ENCODE measurements around the gene VAV2.

The VAV2 gene

GRCh38 chr9:133728856-133729616 is 263.1 kb downstream of the VAV2 start:
- no peak for DNase-seq (ENCODE audit: low read depth in 2 of 2)

- no peak for DNase-seq (ENCODE audit: low read depth in 2 of 2)
Measured at GRCh38 chr9:133727876-133728441, 264.2 kb downstream of the VAV2 start.

- DNase-seq (ENCODE audit: low read depth in 2 of 2), result no peak
Measured at GRCh38 chr9:133727277-133727875, 264.7 kb downstream of the VAV2 start.

DNA sequence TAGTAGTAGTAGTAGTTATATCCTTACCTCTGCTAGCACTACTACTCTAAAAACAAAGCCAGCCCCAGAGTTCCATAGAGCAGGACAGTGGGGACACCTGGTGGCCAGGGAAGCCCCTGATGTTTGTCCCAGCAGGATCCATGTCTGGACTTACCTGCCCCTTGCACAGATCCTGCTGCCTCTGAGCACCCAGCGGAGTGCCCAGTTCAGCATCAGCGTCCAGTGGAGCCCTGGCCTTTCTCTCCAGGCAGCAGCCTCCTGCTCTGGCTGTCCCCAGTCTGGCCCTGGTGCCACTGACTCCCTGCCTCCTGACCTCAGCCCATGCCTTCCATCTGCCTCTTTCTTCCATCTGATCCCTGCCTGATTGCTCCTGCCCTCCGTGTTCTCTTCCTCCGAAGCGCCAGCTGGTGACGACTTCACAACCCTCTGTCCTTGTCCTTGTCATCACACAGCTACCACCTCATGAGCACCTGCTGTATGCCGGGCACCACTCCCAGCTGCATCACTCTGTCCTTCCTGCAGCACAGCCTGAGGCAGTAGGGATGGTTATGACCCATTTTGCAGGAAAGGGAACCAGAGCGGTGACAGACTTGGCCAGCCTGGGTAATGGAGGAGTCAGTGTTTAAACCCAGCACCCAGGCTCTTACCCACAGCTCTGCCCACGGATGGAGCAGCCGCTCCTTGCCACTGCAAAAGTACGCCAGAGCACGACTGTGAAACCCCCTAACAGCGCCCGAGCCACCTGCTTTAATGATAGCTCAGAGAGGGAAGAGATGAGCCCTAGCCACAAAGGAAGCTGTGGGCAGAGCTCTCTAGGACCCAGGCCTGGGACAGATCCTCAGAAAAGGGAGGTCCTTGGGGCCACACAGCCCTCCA is 265.5 kb downstream of the VAV2 start:
- no peak for DNase-seq (ENCODE audit: low read depth in 2 of 2)

GRCh38 chr9:133725886-133726285 is 266.2 kb downstream of the VAV2 start:
- DNase-seq (ENCODE audit: low read depth in 2 of 2), result no peak

DNA sequence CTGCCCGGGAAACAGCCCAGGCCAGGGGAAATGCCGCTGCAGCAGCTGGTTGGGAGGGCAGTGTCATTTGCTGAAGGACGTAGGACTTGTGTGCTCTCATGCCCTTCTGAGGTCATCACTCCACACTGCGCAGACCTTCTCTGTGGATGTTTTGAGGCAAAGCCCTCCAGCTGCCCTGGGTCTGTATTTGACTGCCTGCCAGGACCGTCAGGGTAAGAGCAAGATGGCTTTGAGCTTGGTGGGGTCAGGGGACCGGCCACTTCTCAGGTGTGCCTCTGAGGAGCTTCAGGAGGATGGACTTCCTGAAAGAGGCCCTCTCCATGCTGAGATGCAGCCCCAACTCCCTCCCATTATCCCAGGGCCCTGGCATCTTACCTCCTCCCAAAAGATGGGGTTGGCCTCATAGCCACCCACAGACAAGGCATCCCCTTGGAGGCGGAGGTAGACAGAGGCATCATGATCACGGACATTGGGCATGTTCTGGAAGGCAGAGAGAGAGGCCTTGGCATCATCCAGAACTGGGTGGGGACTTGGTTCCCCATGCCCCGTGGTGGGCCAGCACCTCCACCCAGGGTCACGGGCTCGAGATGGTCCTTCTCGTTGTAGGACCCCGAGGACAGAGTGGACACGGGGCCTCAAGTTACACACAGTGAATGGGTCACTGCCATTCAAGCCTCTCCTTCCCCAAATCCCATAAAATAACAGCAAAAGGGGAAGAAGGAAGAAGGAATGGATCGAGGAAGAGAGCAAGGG is 273.4 kb downstream of the VAV2 start:
- DNase-seq (ENCODE audit: low read depth in 2 of 2), result no peak

GRCh38 chr9:133717113-133718031 is 274.8 kb downstream of the VAV2 start:
- no peak for DNase-seq (ENCODE audit: low read depth in 2 of 2)

DNA sequence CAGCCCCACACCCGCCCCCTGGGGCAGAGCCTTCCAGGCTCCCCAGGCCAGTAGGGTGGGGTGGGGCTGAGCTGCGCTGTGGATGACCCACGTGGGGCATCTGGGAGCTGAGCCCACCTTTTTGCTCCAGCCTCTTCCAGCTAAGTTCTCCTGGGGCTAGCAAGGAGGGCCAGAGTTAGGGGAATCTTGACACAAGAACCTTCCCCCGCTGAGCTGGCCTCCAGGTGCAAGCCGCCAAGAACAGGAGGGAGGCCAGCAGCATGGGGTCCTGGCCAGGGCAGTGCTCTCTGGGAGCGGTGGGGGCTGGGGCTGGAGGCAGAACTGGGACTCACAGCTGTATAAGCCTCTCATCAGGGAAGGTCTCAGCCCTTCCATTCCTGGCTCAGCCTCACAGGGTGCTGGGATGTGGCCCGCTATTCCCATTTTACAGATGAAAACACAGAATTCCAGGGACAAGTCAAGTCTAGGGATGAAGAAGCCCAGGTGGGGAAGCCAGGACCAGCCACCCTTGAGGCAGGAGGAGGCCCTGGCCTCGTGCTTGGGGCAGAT is 275.5 kb downstream of the VAV2 start:
- no peak for DNase-seq (ENCODE audit: low read depth in 2 of 2)

GRCh38 chr9:133715866-133716563 is 276.1 kb downstream of the VAV2 start:
- no peak for DNase-seq (ENCODE audit: low read depth in 2 of 2)

GRCh38 chr9:133715295-133715865 is 276.7 kb downstream of the VAV2 start:
- no peak for DNase-seq (ENCODE audit: low read depth in 2 of 2)

DNA sequence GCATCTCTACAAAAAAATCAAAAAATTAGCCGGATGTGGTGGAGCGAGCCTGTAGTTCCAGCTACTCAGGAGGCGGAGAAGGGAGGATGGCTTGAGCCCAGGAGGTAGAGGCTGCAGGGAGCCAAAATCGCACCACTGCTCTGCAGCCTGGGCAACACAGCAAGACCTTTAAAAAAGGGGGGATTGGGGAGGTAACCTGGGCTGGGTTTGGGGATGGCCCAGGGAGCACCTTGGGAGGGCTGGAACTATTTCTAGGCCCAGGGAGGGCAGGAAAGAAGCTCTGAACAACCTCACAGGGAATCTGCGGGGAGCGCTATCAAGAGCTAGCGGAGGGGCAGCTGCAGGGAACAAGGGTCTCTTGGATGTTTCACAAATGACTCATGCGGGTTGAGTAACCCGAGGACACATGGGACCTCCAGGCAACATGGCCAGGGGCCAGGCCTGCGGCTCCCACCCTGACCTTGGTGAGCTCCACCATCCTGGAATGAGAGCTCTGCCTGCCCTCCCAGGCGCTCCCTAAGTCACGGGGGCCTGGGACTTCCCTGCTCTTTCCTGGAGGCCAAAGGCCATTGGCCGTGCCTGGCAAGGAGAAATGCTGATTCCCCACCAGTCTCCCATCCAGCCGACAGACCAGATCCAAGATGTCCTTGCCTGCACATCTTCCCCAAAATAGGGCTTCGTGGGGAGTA is 277.4 kb downstream of the VAV2 start:
- no peak for DNase-seq (ENCODE audit: low read depth in 2 of 2)

DNA sequence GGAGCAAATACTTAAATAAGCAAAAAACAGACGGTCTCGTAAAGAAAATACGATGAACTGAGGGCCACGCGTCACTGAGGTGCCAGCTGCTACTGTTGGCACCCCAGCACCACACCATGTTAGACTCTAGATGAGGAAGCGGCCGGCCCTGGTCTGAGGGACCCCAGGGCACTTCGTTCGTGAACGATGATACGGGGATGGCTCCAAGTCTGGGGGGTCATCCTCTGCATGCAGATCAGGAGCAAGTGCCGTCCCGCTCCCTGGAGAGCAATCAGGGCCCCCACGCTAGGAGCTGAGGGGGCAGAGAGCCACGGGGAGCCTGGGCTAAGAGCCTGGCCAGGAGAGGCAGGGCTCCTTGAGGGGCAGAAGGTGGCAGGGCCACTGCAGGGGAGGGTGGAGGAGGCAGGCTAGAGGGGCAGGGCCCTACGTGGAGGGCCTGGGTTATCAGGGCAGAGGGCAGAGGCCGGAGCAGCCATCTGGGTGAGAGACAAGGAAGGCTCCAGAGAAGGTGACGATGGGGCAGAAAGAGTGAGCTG is 278.1 kb downstream of the VAV2 start:
- no peak for DNase-seq (ENCODE audit: low read depth in 2 of 2)

- no peak for DNase-seq (ENCODE audit: low read depth in 2 of 2)
Measured at GRCh38 chr9:133713150-133713959, 278.8 kb downstream of the VAV2 start.

DNA sequence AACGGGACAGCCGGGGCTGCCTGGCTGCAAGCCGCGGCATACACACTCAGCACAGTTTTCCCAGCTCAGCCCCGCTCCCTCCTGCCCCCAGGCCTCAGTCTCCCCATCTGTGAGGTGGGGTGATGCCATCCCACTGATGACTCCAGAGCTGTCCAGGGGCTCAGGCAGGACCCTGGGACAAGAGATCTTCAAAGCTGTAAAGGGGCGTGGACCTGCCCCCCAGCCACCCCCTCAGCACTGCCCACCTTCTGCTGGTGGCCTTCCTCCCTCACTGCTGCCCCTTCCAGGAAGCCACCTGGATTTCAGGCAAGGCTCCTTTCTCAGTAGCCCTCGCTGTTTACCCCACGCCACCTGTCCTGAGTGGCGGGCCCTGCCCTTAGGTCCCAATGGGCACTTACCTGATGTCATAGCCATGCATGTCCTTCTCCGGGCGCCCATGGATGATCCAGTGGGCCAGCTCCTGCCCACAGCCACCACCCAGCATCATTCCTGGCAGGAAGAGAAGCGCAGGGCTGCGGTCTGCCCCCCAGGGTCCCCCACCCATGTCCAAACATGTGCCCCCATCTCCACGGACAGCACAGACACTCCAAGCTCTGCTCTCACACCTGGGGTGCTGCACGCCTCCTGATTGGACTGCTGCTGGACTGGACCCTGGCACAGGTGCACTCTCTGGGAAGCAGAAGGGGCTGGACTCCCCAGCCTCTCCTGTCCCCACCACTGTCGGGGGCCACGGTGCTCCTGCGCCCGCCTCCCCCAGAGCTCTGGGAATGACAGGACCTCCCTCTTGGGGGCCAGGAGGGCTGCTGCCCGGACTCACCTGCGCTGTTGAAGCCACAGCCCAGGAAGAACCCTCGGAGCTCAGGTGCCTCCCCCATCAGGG is 279.7 kb downstream of the VAV2 start:
- DNase-seq (ENCODE audit: low read depth in 2 of 2), result no peak

All from stimulated activated CD8-positive, alpha-beta memory T cell treated with anti-CD3 and anti-CD28 coated beads, Interleukin-15, amount 100 ng/mL, for 48 hours (primary cell).